ENCODE results near the gene WDCP.

Gene WDCP

DNA sequence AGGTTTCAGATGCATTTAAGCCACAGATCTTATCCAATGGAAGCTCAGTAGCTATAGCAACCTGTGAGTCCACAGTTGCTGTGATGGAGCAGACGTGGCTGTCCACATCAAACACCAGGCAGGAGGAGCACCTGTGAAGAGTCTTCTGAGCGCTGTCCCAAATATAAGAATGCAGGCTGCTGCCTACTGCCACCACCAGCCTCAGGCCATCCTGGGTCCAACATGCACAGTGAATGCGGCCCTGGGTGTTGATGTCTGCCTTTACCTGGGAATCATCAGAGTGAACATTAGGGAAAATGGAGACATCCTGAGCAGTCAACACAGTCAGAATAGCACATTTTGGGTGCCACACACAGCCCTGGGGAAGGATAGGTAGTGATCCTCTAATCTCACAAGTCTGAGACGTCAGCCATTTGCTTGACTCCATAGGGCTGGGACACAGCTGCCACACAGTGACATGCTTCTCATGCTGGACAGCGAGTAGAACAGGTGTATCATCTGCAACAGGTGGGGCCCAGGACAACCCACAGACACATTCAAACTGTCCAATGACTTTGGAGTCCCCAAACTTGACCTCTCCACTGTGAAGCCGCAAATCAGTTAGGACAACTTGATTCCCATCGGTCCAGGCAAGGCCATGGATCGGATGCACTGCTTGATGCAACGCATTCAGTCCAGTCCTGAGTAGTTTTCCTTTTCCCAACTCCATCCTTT lies 8.2 kb downstream of the WDCP start:
- no peak overlapping the region for H3K27ac ChIP-seq

DNA sequence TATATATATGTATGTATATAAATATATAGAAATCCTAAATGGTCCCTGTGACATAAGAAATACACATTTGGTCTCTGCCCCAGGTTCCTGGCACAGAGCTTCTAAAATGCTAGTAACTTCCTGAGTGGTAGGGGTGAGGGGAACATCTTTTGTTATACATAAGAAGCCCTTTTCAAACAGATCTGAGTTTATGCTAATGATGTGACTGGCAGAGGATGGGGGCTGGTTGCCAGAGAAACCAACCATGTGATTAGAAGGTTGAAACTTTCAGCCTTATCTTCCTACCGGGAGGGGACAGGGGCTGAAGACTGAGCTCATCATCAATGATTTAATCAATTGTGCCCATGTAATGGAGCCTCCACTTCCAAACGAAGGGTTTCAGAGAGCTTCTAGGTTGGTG lies 21.0 kb downstream of the WDCP start:
- TF ChIP-seq ZFX (IDR thresholded peaks at IDR 0.05; ENCODE audit: borderline replicate concordance): no peak
- no peak for TF ChIP-seq CTCF (IDR thresholded peaks at IDR 0.05)
- no peak overlapping the region for H3K27ac ChIP-seq

More for the DNA sequence above, 8.2 kb downstream of the WDCP start:
- TF ChIP-seq CTCF (IDR thresholded peaks at IDR 0.05): no peak
- no peak for TF ChIP-seq ZFX (IDR thresholded peaks at IDR 0.05; ENCODE audit: borderline replicate concordance)

- no peak overlapping the region for H3K27ac ChIP-seq
- no peak for TF ChIP-seq ZFX (IDR thresholded peaks at IDR 0.05; ENCODE audit: borderline replicate concordance)
- TF ChIP-seq CTCF (IDR thresholded peaks at IDR 0.05): no peak
Measured at GRCh38 chr2:24024996-24025663, 22.1 kb downstream of the WDCP start.

DNA sequence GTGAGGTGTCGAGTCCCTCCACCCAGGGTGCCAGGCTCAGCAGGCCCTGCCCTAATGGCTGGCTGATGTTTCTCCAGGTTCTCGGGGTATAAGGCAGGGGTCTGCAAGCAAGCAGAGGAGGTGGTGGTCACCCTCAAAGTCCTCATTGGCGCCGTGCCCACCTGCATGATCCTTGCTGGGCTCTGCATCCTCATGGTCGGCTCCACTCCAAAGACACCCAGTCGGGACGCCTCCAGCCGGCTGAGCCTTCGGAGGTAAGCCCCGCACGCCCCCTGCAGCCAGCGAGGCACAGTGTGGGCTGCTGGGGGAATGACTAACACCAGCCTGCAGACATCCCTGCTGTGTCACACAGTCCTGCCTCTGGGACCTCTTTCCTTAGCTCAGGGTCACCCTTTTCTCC lies 23.2 kb downstream of the WDCP start:
- TF ChIP-seq CTCF (IDR thresholded peaks at IDR 0.05): no peak
- TF ChIP-seq ZFX (IDR thresholded peaks at IDR 0.05; ENCODE audit: borderline replicate concordance): no peak
- no peak overlapping the region for H3K27ac ChIP-seq

- no peak overlapping the region for H3K27ac ChIP-seq
- TF ChIP-seq ZFX (IDR thresholded peaks at IDR 0.05; ENCODE audit: borderline replicate concordance) (no peak), CTCF (IDR thresholded peaks at IDR 0.05) (no peak)
Measured at GRCh38 chr2:24022975-24023575, 24.1 kb downstream of the WDCP start.

DNA sequence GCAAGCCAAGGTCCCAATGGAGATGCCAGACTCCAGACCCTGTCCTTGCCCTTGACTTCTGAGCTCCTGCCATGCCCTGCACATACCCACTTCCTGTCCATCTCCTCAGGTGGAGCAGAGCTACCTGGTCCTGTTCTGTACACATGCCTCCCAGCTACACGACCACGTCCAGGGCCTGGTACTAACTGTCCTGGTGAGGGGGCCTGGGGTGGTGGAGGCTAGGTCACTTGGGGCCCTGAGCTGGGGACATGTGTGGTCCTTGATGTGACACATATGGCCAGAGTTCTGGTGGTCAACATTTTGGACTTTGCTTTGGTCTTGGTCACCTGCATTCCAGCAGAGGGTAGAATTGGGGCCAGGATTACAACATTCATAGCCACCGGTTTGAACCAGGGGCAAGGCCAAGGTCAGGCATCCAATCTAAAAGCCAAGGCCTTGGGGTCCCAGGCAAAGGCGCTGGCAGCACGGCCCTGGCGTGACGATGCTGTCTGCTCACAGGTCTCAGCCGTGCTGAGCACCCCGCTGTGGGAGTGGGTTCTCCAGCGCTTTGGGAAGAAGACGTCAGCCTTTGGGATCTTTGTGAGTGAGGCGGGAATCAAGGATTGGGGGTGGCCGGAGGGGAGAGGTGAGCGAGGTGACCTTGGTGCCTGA lies 24.7 kb downstream of the WDCP start:
- TF ChIP-seq CTCF (IDR thresholded peaks at IDR 0.05): no peak
- TF ChIP-seq ZFX (IDR thresholded peaks at IDR 0.05; ENCODE audit: borderline replicate concordance): no peak

More for the DNA sequence above, 24.7 kb downstream of the WDCP start:
- no peak overlapping the region for H3K27ac ChIP-seq
